GM20000 (cell line): ENCODE results near the gene MPPED1.

Experiments
- DNase-seq: peaks from one replicate; pipeline ENCODE4 v3.0.0; 2012; ENCODE audit warnings: low spot score
- CTCF ChIP-seq: IDR thresholded peaks from 2 replicates; pipeline ENCODE4 v1.5.1; 2012; ENCODE audit warnings: mild to moderate bottlenecking, control low read depth; ENCODE audit errors: extremely low read depth, missing control alignments

MPPED1 gene

GRCh38 chr22:43516386-43516785 lies 104.6 kb downstream of the MPPED1 start:
- DNase-seq, result no peak
- no peak for TF ChIP-seq CTCF

GRCh38 chr22:43516996-43517635 lies 105.3 kb downstream of the MPPED1 start:
- DNase-seq, result no peak
- TF ChIP-seq CTCF, result no peak

- no peak for TF ChIP-seq CTCF
Measured at GRCh38 chr22:43520632-43521039, 108.8 kb downstream of the MPPED1 start.

GRCh38 chr22:43521716-43522115 lies 109.9 kb downstream of the MPPED1 start:
- TF ChIP-seq CTCF, result no peak
- no peak for DNase-seq

More at GRCh38 chr22:43520632-43521039, 108.8 kb downstream of the MPPED1 start:
- peak; percentile 49 for DNase-seq

GRCh38 chr22:43526117-43526655 lies 114.4 kb downstream of the MPPED1 start:
- DNase-seq, result no peak
- no peak for TF ChIP-seq CTCF

- DNase-seq, result no peak
- no peak for TF ChIP-seq CTCF
Measured at GRCh38 chr22:43526946-43527345, 115.1 kb downstream of the MPPED1 start.

- DNase-seq, result no peak
- no peak for TF ChIP-seq CTCF
Measured at GRCh38 chr22:43528601-43529360, 117.0 kb downstream of the MPPED1 start.
